Keratinocyte (primary cell): Measurements from ENCODE around the gene LAP3. TPM values are rescaled to one million over a fixed set of nuclear protein-coding genes. Genes with fewer than 3 reads are reported as not detected.

ENCODE experiments used
- DNase-seq: peaks from one replicate; pipeline ENCODE4 v3.0.0-alpha.2; 2011; ENCODE audit warnings: low read depth, missing footprints, low spot score
- FAIRE-seq: peaks from 2 replicates; lab custom pipeline; 2011; peaks lifted over from hg19 to GRCh38; lab: Jason Lieb, UNC
- H2AFZ ChIP-seq: 2 replicates; pipeline ENCODE4 v1.6.0; 2012; ENCODE audit warnings: low read length, control low read depth, inconsistent platforms; ENCODE audit not compliant: control insufficient read depth
- H3K27ac ChIP-seq: 2 replicates; pipeline ENCODE4 v1.5.1; 2011; ENCODE audit warnings: low read length; ENCODE audit not compliant: control insufficient read depth, insufficient read depth
- H3K27me3 ChIP-seq: 3 replicates; pipeline ENCODE4 v1.6.0; 2011; ENCODE audit warnings: low read length; ENCODE audit not compliant: control insufficient read depth, insufficient read depth; ENCODE audit errors: extremely low read depth
- H3K36me3 ChIP-seq, 2 experiments: 2 replicates in 1 of 2; 3 replicates in 1 of 2; pipeline ENCODE4 v1.5.1; 2011; ENCODE audit warnings: low read length in 2 of 2, mild to moderate bottlenecking in 1 of 2; ENCODE audit not compliant: control insufficient read depth in 2 of 2, insufficient read depth in 2 of 2; ENCODE audit errors: extremely low read depth in 1 of 2
- H3K4me1 ChIP-seq: 3 replicates; pipeline ENCODE4 v1.5.1; 2011; ENCODE audit warnings: low read length; ENCODE audit not compliant: control insufficient read depth, insufficient read depth; ENCODE audit errors: extremely low read depth
- H3K4me2 ChIP-seq: 3 replicates; pipeline ENCODE4 v1.6.0; 2011; ENCODE audit warnings: low read depth, low read length; ENCODE audit not compliant: control insufficient read depth, insufficient read depth; ENCODE audit errors: extremely low read depth
- H3K4me3 ChIP-seq, 3 experiments: fragments of 200-600 bp in 1 of 3; sonication (generic) in 1 of 3; 2 replicates in 2 of 3; 3 replicates in 1 of 3; pipeline ENCODE4 v1.5.1; 2011 to 2016; ENCODE audit warnings: low read length in 3 of 3, mild to moderate bottlenecking in 3 of 3, control low read depth in 2 of 3, inconsistent platforms in 1 of 3, low read depth in 1 of 3, mixed read lengths in 1 of 3, mixed run types in 1 of 3, moderate library complexity in 1 of 3; ENCODE audit not compliant: control insufficient read depth in 2 of 3, insufficient read depth in 2 of 3; ENCODE audit errors: extremely low read depth in 1 of 3
- H3K79me2 ChIP-seq: 2 replicates; pipeline ENCODE4 v1.6.0; 2012; ENCODE audit warnings: low read length; ENCODE audit not compliant: control insufficient read depth, insufficient read depth
- H3K9ac ChIP-seq: 3 replicates; pipeline ENCODE4 v1.6.0; 2011; ENCODE audit warnings: low read length; ENCODE audit not compliant: control insufficient read depth, insufficient read depth; ENCODE audit errors: extremely low read depth
- H3K9me1 ChIP-seq: 3 replicates; pipeline ENCODE4 v1.6.0; 2011; ENCODE audit warnings: low read length; ENCODE audit not compliant: control insufficient read depth, insufficient read depth; ENCODE audit errors: extremely low read depth
- H3K9me3 ChIP-seq: 2 replicates; pipeline ENCODE4 v1.5.1; 2012; ENCODE audit warnings: low read depth, low read length; ENCODE audit not compliant: control insufficient read depth
- H4K20me1 ChIP-seq: 3 replicates; pipeline ENCODE4 v1.6.0; 2011; ENCODE audit warnings: low read length; ENCODE audit not compliant: control insufficient read depth, insufficient read depth; ENCODE audit errors: extremely low read depth
- CTCF ChIP-seq, 3 experiments: IDR thresholded peaks in 1 of 3; conservative IDR thresholded peaks in 1 of 3; optimal IDR thresholded peaks in 1 of 3; 2 replicates in 2 of 3; 3 replicates in 1 of 3; pipeline versions ENCODE3 to v1.5.1; 2011; ENCODE audit warnings: low read length in 3 of 3, mild to moderate bottlenecking in 3 of 3, moderate library complexity in 2 of 3, control low read depth in 1 of 3, inconsistent platforms in 1 of 3; ENCODE audit not compliant: insufficient read depth in 2 of 3; ENCODE audit errors: extremely low read depth in 1 of 3
- EZH2 ChIP-seq: IDR thresholded peaks from one replicate; pipeline ENCODE4 v1.6.1; 2012; ENCODE audit warnings: inconsistent platforms, mild to moderate bottlenecking, low read length, moderate library complexity
- dilution Hi-C: fragments of 300-500 bp; cut with MboI; formaldehyde crosslinking; loops from one replicate; pipeline ENCODE4 v1.7.0; 2020; ENCODE audit warnings: low sequenced_read_pairs; ENCODE audit not compliant: extremely low pct_ligation_motif_present
- polyA plus RNA-seq, 5 experiments: library from polyadenylated mRNA; depleted of rRNA in 3 of 5; stranded (reverse) in 3 of 5; stranded (forward) in 1 of 5; unstranded in 1 of 5; fragments of >200 nt; gene quantifications; 1 replicate in 1 of 5; 2 replicates in 3 of 5; 3 replicates in 1 of 5; pipeline versions ENCODE4 v1.2.1 to v1.2.3, GENCODE V29; 2011 to 2012; ENCODE audit warnings: missing spikeins in 2 of 5, low read depth in 1 of 5, low replicate concordance in 1 of 5

The LAP3 gene
- polyA plus RNA-seq, 1 donor (not counting 4 experiments of a cell fraction or from before 2014, with no cell fraction given), result 84.8 TPM

- Histone ChIP-seq H3K9me1 (no peaks in the 10 kb centered on the region), H3K27me3 (no peaks in the 10 kb centered on the region), H4K20me1 (no peaks in the 10 kb centered on the region), H3K9me3 (no peaks in the 10 kb centered on the region), H3K27ac (no peak overlapping the region), H2AFZ (no peak overlapping the region), H3K4me1 (no peaks in the 10 kb centered on the region), H3K9ac (no peak overlapping the region), H3K4me3 (no peak overlapping the region), H3K36me3 (peaks cover 3 to 22% of the 10 kb centered on the region in 2 experiments), H3K79me2 (no peaks in the 10 kb centered on the region), H3K4me2 (no peak overlapping the region)
- dilution Hi-C loops, result no loop called here
- FAIRE-seq, result no peak
- no peak for TF ChIP-seq CTCF (optimal IDR thresholded peaks at IDR 0.05 in 1 of 3, IDR thresholded peaks at IDR 0.05 in 1 of 3, conservative IDR thresholded peaks at IDR 0.05 in 1 of 3; ENCODE audit: extremely low read depth in 1 of 3, insufficient read depth in 2 of 3, low read length in 3 of 3)
- no peak for TF ChIP-seq EZH2
- DNase-seq, result no peak
Measured at GRCh38 chr4:17595471-17596005, 18.5 kb downstream of the LAP3 start.

DNA sequence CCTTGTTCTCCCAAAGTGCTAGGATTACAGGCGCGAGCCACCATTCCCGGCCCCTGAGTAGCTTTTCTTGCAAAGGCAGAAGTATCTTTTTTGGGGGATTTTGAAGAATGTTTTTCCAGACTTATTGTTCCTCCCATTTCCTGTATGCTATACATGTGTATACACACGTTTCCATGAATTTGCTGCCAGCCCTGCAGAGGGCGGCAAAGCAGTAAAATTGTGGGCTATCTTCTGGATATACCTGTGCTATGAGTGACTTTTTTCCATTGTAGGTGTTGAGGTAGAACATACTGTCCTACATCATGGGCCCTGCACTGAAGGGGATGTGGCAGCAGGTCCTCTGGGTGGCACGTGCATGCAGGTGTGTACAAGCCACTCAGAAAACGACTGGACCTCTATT lies 20.5 kb downstream of the LAP3 start:
- Histone ChIP-seq H3K4me1 (no peaks in the 10 kb centered on the region), H3K27me3 (no peaks in the 10 kb centered on the region), H3K79me2 (no peaks in the 10 kb centered on the region), H3K4me3 (no peak overlapping the region), H2AFZ (no peak overlapping the region), H3K4me2 (no peak overlapping the region), H3K9ac (no peak overlapping the region), H3K9me1 (no peaks in the 10 kb centered on the region), H3K27ac (no peak overlapping the region), H3K36me3 (peaks cover 3 to 25% of the 10 kb centered on the region in 2 experiments), H4K20me1 (no peaks in the 10 kb centered on the region), H3K9me3 (no peaks in the 10 kb centered on the region)
- TF ChIP-seq EZH2 (no peak), CTCF (optimal IDR thresholded peaks at IDR 0.05 in 1 of 3, IDR thresholded peaks at IDR 0.05 in 1 of 3, conservative IDR thresholded peaks at IDR 0.05 in 1 of 3; ENCODE audit: extremely low read depth in 1 of 3, insufficient read depth in 2 of 3, low read length in 3 of 3) (peak; percentile 36 to 65 (median 51))
- no peak for DNase-seq
- no peak for FAIRE-seq
- dilution Hi-C loops, result no loop called here
